PC-9 (cell line): ENCODE measurements around the gene ARMC2. TPM values are rescaled to one million over a fixed set of nuclear protein-coding genes. Genes with fewer than 3 reads are reported as not detected.

Source experiments
- BruUV-seq: library from RNA; stranded (reverse); fragments of 400-500 nt; replicated peaks from 2 replicates; lab custom pipeline; 2021; lab: Mats Ljungman, UMichigan
- CTCF ChIA-PET: fragments of 300-600 bp; sonication (Branson Sonifier 250); formaldehyde crosslinking; loops from one replicate; lab custom pipeline; 2022; ENCODE audit warnings: antibody characterized with exemption; lab: Charles Lee
- POLR2A ChIA-PET: fragments of 300-600 bp; sonication (Branson Sonifier 250); formaldehyde crosslinking; loops from one replicate; lab custom pipeline; 2022; ENCODE audit warnings: antibody characterized with exemption; ENCODE audit not compliant: unreplicated experiment; lab: Charles Lee
- DNase-seq, 2 experiments: peaks; one replicate each; pipeline versions ENCODE4 v3.0.0 to v3.0.0-alpha.2; 2015 to 2022; ENCODE audit warnings: mixed read lengths in 1 of 2
- H2AFZ ChIP-seq: fragments of 200-600 bp; sonication (generic); 2 replicates; pipeline ENCODE4 v1.8.1; 2017; ENCODE audit warnings: antibody characterized with exemption
- H3F3A ChIP-seq: fragments of 200-600 bp; sonication (generic); 2 replicates; pipeline ENCODE4 v1.8.1; 2017; ENCODE audit warnings: antibody characterized with exemption, mild to moderate bottlenecking, low read depth; ENCODE audit not compliant: insufficient read depth
- H3K27ac ChIP-seq: fragments of 200-600 bp; sonication (generic); 2 replicates; pipeline ENCODE4 v1.6.1; 2016; ENCODE audit warnings: mixed run types
- H3K27me3 ChIP-seq: fragments of 200-600 bp; sonication (generic); 2 replicates; pipeline ENCODE4 v1.6.1; 2016; ENCODE audit warnings: low read depth, mixed run types; ENCODE audit not compliant: insufficient read depth
- H3K36me3 ChIP-seq: fragments of 200-600 bp; sonication (generic); 2 replicates; pipeline ENCODE4 v1.6.1; 2016; ENCODE audit warnings: low read depth, mixed run types
- H3K4me1 ChIP-seq: fragments of 200-600 bp; sonication (generic); replicated peaks from 2 replicates; pipeline ENCODE4 v1.6.1; 2016; ENCODE audit warnings: mixed run types; ENCODE audit not compliant: insufficient read depth
- H3K4me2 ChIP-seq: fragments of 200-600 bp; sonication (generic); 2 replicates; pipeline ENCODE4 v1.6.1; 2017; ENCODE audit warnings: mixed run types
- H3K4me3 ChIP-seq: fragments of 200-600 bp; sonication (generic); 2 replicates; pipeline ENCODE4 v1.6.1; 2016; ENCODE audit warnings: mixed run types
- H3K79me2 ChIP-seq: fragments of 200-600 bp; sonication (generic); 2 replicates; pipeline ENCODE4 v1.6.1; 2017; ENCODE audit warnings: low read depth, mixed run types
- H3K9me2 ChIP-seq: fragments of 200-600 bp; sonication (generic); 2 replicates; pipeline ENCODE4 v1.8.1; 2017; ENCODE audit warnings: mild to moderate bottlenecking; ENCODE audit not compliant: insufficient read depth
- H3K9me3 ChIP-seq: fragments of 200-600 bp; sonication (generic); 2 replicates; pipeline ENCODE4 v1.8.1; 2016; ENCODE audit warnings: low read depth; ENCODE audit not compliant: insufficient read depth
- H4K20me1 ChIP-seq: fragments of 200-600 bp; sonication (generic); 2 replicates; pipeline ENCODE4 v1.8.1; 2017; ENCODE audit not compliant: insufficient read depth
- CTCF ChIP-seq: fragments of 200-600 bp; sonication (generic); conservative IDR thresholded peaks from 2 replicates; pipeline ENCODE4 v1.6.1; 2017; ENCODE audit warnings: mixed run types, antibody characterized with exemption, mild to moderate bottlenecking, moderate library complexity
- EZH2 ChIP-seq: fragments of 200-600 bp; sonication (generic); IDR thresholded peaks from 2 replicates; pipeline ENCODE4 v1.8.0; 2017; ENCODE audit warnings: antibody characterized with exemption, low read depth
- intact Hi-C: fragments of 100-400 bp; cut with micrococcal nuclease; formaldehyde crosslinking; loops from one replicate; pipeline ENCODE4 v1.10.0; 2022; ENCODE audit not compliant: unreplicated experiment
- total RNA-seq: library from RNA; stranded (reverse); gene quantifications from 2 replicates; pipeline ENCODE4 v1.2.3, GENCODE V29; 2021

The ARMC2 gene
- total RNA-seq, 1 experiment from 2014 or later, result 15.5 TPM

GRCh38 chr6:108873251-108873650, 25.0 kb downstream of the ARMC2 start:
- Histone ChIP-seq H2AFZ (no peak overlapping the region), H4K20me1 (no peaks in the 10 kb centered on the region), H3K4me3 (no peak overlapping the region), H3K4me1 (peaks cover 10% of the 10 kb centered on the region), H3F3A (0 out of 2 replicates have a peak, but pooled peaks cover 5% of the 10 kb centered on the region), H3K36me3 (no peaks in the 10 kb centered on the region), H3K4me2 (no peak overlapping the region), H3K27me3 (no peaks in the 10 kb centered on the region), H3K27ac (no peak overlapping the region), H3K79me2 (no peaks in the 10 kb centered on the region), H3K9me3 (no peaks in the 10 kb centered on the region), H3K9me2 (no peaks in the 10 kb centered on the region)
- TF ChIP-seq EZH2, result no peak
- no peak for TF ChIP-seq CTCF
- ChIA-PET POLR2A (no interaction called here), CTCF (no interaction called here)
- no TSS peak for BruUV-seq
- DNase-seq, result no peak
- intact Hi-C loops, result no loop called here

- TF ChIP-seq EZH2, result no peak
- Histone ChIP-seq H3K36me3 (no peaks in the 10 kb centered on the region), H3K27me3 (no peaks in the 10 kb centered on the region), H3F3A (0 out of 2 replicates have a peak, but pooled peaks cover 5% of the 10 kb centered on the region), H2AFZ (no peak overlapping the region), H3K4me2 (no peak overlapping the region), H3K9me3 (no peaks in the 10 kb centered on the region), H3K79me2 (no peaks in the 10 kb centered on the region), H3K4me3 (no peak overlapping the region), H3K27ac (no peak overlapping the region), H4K20me1 (no peaks in the 10 kb centered on the region), H3K4me1 (peaks cover 10% of the 10 kb centered on the region), H3K9me2 (0 out of 2 replicates have a peak, but pooled peaks cover 3% of the 10 kb centered on the region)
- DNase-seq, result no peak
- intact Hi-C loops, result no loop called here
- CTCF ChIA-PET, result no interaction called here
- POLR2A ChIA-PET, result interaction anchor here (0.6 kb wide), 1 partner anchor 201 kb away, joined by 5 read pairs; no protein-coding TSS in a partner anchor
- BruUV-seq, result no TSS peak
Observed at GRCh38 chr6:108873971-108874370, 25.7 kb downstream of the ARMC2 start.

- POLR2A ChIA-PET, result no interaction called here
Observed at GRCh38 chr6:108874470-108875160, 26.4 kb downstream of the ARMC2 start.

More at GRCh38 chr6:108874470-108875160, 26.4 kb downstream of the ARMC2 start:
- Histone ChIP-seq H4K20me1 (no peaks in the 10 kb centered on the region), H2AFZ (no peak overlapping the region), H3K4me3 (no peak overlapping the region), H3K4me2 (no peak overlapping the region), H3K36me3 (no peaks in the 10 kb centered on the region), H3K9me2 (0 out of 2 replicates have a peak, but pooled peaks cover 3% of the 10 kb centered on the region), H3F3A (0 out of 2 replicates have a peak, but pooled peaks cover under 1% of the 10 kb centered on the region), H3K4me1 (peaks cover 4% of the 10 kb centered on the region), H3K27ac (no peak overlapping the region), H3K27me3 (no peaks in the 10 kb centered on the region), H3K9me3 (no peaks in the 10 kb centered on the region), H3K79me2 (no peaks in the 10 kb centered on the region)
- CTCF ChIA-PET, result no interaction called here
- no TSS peak for BruUV-seq
- DNase-seq, result no peak
- intact Hi-C loops, result no loop called here
- TF ChIP-seq EZH2, result no peak
- no peak for TF ChIP-seq CTCF
